ENCODE data around the gene DRG2. TPM values are rescaled to one million over a fixed set of nuclear protein-coding genes. Genes with fewer than 3 reads are reported as not detected.

DRG2 gene
- total and polyA plus RNA-seq, 4 experiments from 2014 or later: 40.3 to 61.0 (median 53.6) TPM

DNA sequence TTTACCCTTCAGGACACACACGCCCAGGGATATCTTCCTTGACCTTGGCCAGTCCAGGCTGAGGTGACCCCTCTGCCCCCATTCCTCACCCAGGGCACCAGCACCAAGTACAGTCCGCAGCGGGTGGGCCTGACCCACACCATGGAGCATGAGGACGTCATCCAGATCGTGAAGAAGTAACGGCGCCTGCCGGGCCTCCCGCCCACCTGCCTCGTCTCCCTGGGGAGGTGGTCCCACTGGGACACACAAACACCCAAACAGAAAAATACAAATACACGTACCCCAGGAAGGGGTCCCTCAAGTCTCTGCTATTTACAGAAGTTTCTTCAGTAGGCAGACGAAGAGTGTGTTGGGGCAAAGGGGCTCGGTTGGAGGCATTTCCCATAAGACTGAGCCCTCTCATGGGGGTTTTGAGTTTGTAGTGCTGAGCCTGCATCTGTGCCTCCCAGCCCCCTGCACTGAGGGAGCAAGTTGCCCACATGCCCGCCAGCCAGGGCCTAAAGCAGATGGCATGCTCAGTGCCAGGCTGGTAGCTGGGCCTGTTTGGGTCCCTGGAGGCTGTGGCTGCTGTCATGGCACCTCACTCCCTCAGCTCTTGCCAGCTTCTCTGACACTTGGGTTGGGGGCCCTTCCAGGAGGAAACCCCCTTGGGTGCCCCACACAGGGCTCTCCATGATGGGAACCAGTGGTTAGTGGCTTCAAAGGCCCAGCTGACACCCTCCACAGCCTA lies 19.5 kb downstream of the DRG2 start:
- Mint-ChIP-seq H3K4me3 (no peak overlapping the region), H3K27ac (no peak overlapping the region), H3K4me1 (no peaks in the 10 kb centered on the region), H3K36me3 (peaks cover 3 to 23% of the 10 kb centered on the region in 2 donors), H3K27me3 (no peaks in the 10 kb centered on the region), H3K9me3 (no peaks in the 10 kb centered on the region)
- Histone ChIP-seq H3K9me3 (ENCODE audit: control insufficient read depth in 1 of 2, low read length in 2 of 2) (no peaks in the 10 kb centered on the region), H3K27ac (ENCODE audit: low read depth, low read length) (no peak overlapping the region), H3K4me3 (ENCODE audit: low read length in 2 of 2) (no peak overlapping the region), H3K36me3 (ENCODE audit: insufficient read depth, low read length) (peaks cover 9% of the 10 kb centered on the region), H3K4me1 (ENCODE audit: insufficient read depth, low read length) (no peaks in the 10 kb centered on the region), H3K27me3 (ENCODE audit: insufficient read depth, low read length) (no peaks in the 10 kb centered on the region)
- DNase-seq: no peak
- ChIA-PET CTCF (ENCODE audit: partially characterized antibody) (no interaction called here), POLR2A (ENCODE audit: partially characterized antibody) (no interaction called here)
- intact Hi-C loops (cut with micrococcal nuclease): no loop called here

DNA sequence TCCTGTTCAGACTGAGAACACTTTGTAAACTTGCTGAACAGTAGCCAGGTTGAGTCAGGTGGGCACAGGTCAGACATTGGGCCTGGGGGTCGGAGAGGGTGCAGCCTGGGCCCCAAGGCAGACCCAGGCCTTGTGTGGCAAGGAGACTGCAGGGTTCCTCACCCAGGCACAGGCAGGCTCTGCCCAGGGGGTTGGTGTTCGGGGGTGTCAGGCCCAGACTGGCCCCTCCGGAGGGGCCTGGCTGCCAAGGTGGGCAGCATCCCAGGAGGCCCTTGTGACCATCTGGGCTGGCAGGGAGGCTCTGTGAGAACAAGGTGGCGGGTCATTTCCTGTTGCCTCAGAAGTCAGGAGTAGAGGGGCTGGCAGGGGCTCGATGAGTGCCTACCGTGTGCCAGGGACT lies 20.2 kb downstream of the DRG2 start:
- Histone ChIP-seq H3K9me3 (ENCODE audit: control insufficient read depth in 1 of 2, low read length in 2 of 2) (no peaks in the 10 kb centered on the region), H3K27ac (ENCODE audit: low read depth, low read length) (no peak overlapping the region), H3K36me3 (ENCODE audit: insufficient read depth, low read length) (peaks cover 9% of the 10 kb centered on the region), H3K4me3 (ENCODE audit: low read length in 2 of 2) (no peak overlapping the region), H3K4me1 (ENCODE audit: insufficient read depth, low read length) (no peaks in the 10 kb centered on the region), H3K27me3 (ENCODE audit: insufficient read depth, low read length) (no peaks in the 10 kb centered on the region)
- Mint-ChIP-seq H3K4me3 (no peak overlapping the region), H3K27me3 (no peaks in the 10 kb centered on the region), H3K9me3 (no peaks in the 10 kb centered on the region), H3K4me1 (no peaks in the 10 kb centered on the region), H3K27ac (no peak overlapping the region), H3K36me3 (peaks cover 3 to 23% of the 10 kb centered on the region in 2 donors)
- intact Hi-C loops (cut with micrococcal nuclease): no loop called here
- ChIA-PET CTCF (ENCODE audit: partially characterized antibody) (no interaction called here), POLR2A (ENCODE audit: partially characterized antibody) (interaction anchor here (0.6 kb wide), 1 partner anchor 13 kb away, joined by 3 read pairs; no protein-coding TSS in a partner anchor)
- no peak for DNase-seq

DNA sequence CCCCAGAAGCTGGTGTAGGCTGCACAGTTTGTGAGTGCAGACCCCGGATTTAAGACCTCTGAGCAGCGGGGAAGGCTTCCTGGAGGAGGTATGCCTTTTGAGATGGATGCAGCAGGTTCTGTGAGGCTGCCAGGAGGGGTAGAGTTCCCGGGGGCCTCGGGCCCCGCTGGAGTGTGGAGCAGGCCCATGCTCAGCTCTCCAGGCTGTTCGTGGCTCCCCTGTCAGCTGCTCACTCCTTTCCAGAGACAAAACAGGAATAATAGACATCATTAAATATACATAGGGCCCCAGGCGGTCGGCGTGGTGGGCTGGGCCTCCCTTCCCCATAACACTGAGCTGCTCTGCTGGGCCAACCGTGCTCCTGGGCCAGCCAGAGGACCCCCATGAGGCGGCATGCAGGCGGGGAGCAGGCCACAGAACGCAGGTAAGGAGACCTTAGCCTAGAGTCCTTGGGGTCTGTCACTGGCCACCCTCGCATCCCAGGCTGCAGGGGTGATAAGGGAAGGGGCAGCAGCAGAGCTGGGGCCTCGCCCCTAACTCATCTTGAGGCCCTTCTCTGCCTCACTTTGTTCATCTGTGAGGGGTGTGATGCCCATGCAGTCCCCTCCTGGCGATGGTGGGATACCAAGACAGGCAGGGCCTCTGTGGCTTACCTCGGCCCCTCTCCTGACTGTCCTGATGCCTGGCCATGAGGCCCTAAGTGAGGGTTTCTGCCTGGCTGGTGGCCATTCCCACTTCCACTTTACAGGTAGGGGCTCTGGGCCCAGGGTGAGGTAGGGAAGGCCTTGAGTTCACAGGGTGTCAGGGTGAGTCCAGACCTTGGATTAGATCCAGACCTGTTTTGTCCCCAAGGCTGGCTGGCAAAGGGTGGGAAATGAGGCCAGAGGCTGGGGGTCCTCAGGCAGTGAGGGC lies 20.9 kb downstream of the DRG2 start, which contains the start of gene MYO15A:
MYO15A (plus strand) TSS at position 356 of the 912 bp plus-strand sequence. CDS start 10,045 bp downstream, outside the sequence.
- Mint-ChIP-seq H3K36me3 (peaks cover 3 to 21% of the 10 kb centered on the region in 2 donors), H3K4me1 (no peaks in the 10 kb centered on the region), H3K9me3 (no peaks in the 10 kb centered on the region), H3K4me3 (no peak within 1 kb of the TSS), H3K27ac (peak within 1 kb of the TSS in 2 of 7 donors; percentile 36 to 55), H3K27me3 (no peaks in the 10 kb centered on the region)
- no peaks in the 10 kb centered on the region for H3K4me1 ChIP-seq (ENCODE audit: insufficient read depth, low read length)
- H3K4me3 ChIP-seq (ENCODE audit: low read length in 2 of 2): no peak within 1 kb of the TSS
- no peak within 1 kb of the TSS for H3K27ac ChIP-seq (ENCODE audit: low read depth, low read length)
- no peaks in the 10 kb centered on the region for H3K9me3 ChIP-seq (ENCODE audit: control insufficient read depth in 1 of 2, low read length in 2 of 2)
- intact Hi-C loops (cut with micrococcal nuclease): no loop called here
- ChIA-PET POLR2A (ENCODE audit: partially characterized antibody) (interaction anchor here (0.6 kb wide), 1 partner anchor 13 kb away, joined by 3 read pairs; no protein-coding TSS in a partner anchor), CTCF (ENCODE audit: partially characterized antibody) (no interaction called here)
- H3K27me3 ChIP-seq (ENCODE audit: insufficient read depth, low read length): no peaks in the 10 kb centered on the region
- H3K36me3 ChIP-seq (ENCODE audit: insufficient read depth, low read length): peaks cover 9% of the 10 kb centered on the region
- no peak for DNase-seq

DNA sequence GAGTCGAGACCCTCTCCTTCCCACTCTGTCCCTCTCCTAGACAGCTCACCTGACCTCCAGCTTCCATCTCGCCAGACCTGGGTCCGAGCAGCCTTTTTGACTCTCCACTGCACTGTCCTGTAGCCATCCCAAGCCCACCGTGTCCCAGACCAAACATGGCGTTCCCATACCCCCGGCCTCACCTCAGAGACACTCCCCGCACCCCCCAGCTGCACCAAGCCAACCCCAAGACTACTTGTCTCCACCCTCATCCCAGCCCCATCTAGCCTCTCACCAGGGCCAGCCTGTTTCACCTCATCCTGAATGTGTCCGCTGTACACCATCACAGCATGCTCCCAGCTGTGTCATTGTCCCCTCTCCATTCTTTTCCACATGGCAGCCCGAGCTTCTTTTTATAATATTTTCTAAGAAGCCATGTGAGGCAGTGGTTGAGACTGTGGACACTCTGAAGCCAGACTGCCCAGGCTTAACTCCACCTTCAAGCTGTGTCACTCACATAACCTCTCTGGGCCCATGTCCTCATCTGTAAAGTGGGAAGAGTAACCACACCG lies 22.3 kb downstream of the DRG2 start:
- Histone ChIP-seq H3K4me1 (ENCODE audit: insufficient read depth, low read length) (no peaks in the 10 kb centered on the region), H3K27me3 (ENCODE audit: insufficient read depth, low read length) (no peaks in the 10 kb centered on the region), H3K27ac (ENCODE audit: low read depth, low read length) (no peak overlapping the region), H3K36me3 (ENCODE audit: insufficient read depth, low read length) (peaks cover 9% of the 10 kb centered on the region), H3K9me3 (ENCODE audit: control insufficient read depth in 1 of 2, low read length in 2 of 2) (no peaks in the 10 kb centered on the region), H3K4me3 (ENCODE audit: low read length in 2 of 2) (no peak overlapping the region)
- no peak for DNase-seq
- H3K27me3 Mint-ChIP-seq: no peaks in the 10 kb centered on the region
- intact Hi-C loops (cut with micrococcal nuclease): no loop called here
- no peaks in the 10 kb centered on the region for H3K4me1 Mint-ChIP-seq
- peaks cover 3 to 10% of the 10 kb centered on the region in 2 donors for H3K36me3 Mint-ChIP-seq
- H3K27ac Mint-ChIP-seq: no peak overlapping the region
- peaks cover 0 to 1% (median 0%) of the 10 kb centered on the region in 8 donors for H3K9me3 Mint-ChIP-seq
- no peak overlapping the region for H3K4me3 Mint-ChIP-seq
- ChIA-PET POLR2A (ENCODE audit: partially characterized antibody) (no interaction called here), CTCF (ENCODE audit: partially characterized antibody) (interaction anchor here (1.3 kb wide), 1 partner anchor 32 kb away, joined by 3 read pairs; no protein-coding TSS in a partner anchor)

DNA sequence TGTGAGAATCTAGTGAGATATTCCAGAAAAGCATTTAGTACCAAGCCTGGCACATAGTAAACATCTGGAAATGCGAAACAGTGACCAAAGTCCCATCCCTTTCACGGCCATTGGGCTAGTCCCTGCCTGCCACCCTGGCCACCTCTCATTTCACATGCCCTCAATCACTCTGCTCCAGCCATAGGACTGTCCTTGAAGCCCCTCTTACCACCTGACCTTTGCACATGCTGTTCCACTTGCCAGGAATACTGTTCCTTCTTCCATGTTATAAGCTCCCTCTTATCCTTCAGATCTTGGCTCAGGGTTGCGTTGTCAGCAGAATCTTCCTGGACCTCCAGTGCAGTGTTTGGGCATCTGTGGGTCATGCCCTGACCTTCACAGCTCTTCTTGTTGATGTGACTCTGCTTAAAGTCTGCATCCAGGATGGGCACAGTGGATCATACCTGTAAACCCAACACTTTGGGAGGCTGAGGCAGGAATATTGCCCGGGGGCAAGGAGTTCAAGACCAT lies 22.9 kb downstream of the DRG2 start:
- ChIA-PET POLR2A (ENCODE audit: partially characterized antibody) (no interaction called here), CTCF (ENCODE audit: partially characterized antibody) (interaction anchor here (1.3 kb wide), 1 partner anchor 32 kb away, joined by 3 read pairs; no protein-coding TSS in a partner anchor)
- Histone ChIP-seq H3K9me3 (ENCODE audit: control insufficient read depth in 1 of 2, low read length in 2 of 2) (no peaks in the 10 kb centered on the region), H3K4me3 (ENCODE audit: low read length in 2 of 2) (no peak overlapping the region), H3K4me1 (ENCODE audit: insufficient read depth, low read length) (no peaks in the 10 kb centered on the region), H3K27me3 (ENCODE audit: insufficient read depth, low read length) (no peaks in the 10 kb centered on the region), H3K27ac (ENCODE audit: low read depth, low read length) (no peak overlapping the region), H3K36me3 (ENCODE audit: insufficient read depth, low read length) (peaks cover 9% of the 10 kb centered on the region)
- Mint-ChIP-seq H3K27ac (peak overlapping the region in 3 of 7 donors; percentile 1 to 81 (median 24)), H3K36me3 (peaks cover 3 to 10% of the 10 kb centered on the region in 2 donors), H3K9me3 (peaks cover 0 to 1% (median 0%) of the 10 kb centered on the region in 8 donors), H3K4me3 (no peak overlapping the region), H3K4me1 (no peaks in the 10 kb centered on the region), H3K27me3 (no peaks in the 10 kb centered on the region)
- DNase-seq: no peak
- intact Hi-C loops (cut with micrococcal nuclease): no loop called here

DNA sequence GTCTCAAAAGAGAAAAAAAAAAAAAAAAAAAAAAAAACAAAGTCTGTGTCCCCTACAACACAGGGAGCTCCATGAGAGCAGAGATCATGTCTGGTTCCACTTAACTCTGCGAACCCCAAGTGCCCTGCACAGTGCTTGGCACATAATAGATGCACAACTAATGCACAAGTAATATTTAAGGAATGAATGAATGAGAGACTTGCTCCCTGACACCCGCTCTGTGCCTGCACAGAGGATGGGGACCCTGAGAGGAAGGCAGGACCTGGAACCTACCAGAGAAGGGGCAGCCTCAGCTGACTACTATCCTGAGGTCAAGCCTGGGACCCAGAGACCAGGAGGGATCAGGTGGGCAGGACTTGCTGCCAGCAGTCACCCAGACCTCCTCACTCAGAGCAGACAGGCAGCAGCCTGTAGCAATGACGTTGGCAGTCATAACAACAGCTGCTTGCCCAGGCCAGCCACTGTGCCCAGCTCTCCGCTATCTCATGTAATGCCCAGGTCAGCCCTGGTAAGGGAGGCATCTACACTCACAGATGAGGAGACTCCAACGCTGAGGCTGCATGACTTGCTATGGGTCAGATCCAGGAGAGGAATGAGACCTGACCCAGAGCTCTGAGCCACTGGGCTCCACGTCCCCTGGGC lies 23.7 kb downstream of the DRG2 start:
- no peak overlapping the region for H3K27ac ChIP-seq (ENCODE audit: low read depth, low read length)
- Mint-ChIP-seq H3K4me3 (no peak overlapping the region), H3K9me3 (peaks cover 0 to 1% (median 0%) of the 10 kb centered on the region in 8 donors), H3K36me3 (peaks cover 3 to 8% of the 10 kb centered on the region in 2 donors), H3K27ac (no peak overlapping the region), H3K4me1 (no peaks in the 10 kb centered on the region), H3K27me3 (no peaks in the 10 kb centered on the region)
- DNase-seq: no peak
- intact Hi-C loops (cut with micrococcal nuclease): no loop called here
- no peaks in the 10 kb centered on the region for H3K9me3 ChIP-seq (ENCODE audit: control insufficient read depth in 1 of 2, low read length in 2 of 2)
- no peak overlapping the region for H3K4me3 ChIP-seq (ENCODE audit: low read length in 2 of 2)
- no peaks in the 10 kb centered on the region for H3K4me1 ChIP-seq (ENCODE audit: insufficient read depth, low read length)
- no peaks in the 10 kb centered on the region for H3K27me3 ChIP-seq (ENCODE audit: insufficient read depth, low read length)
- POLR2A ChIA-PET (ENCODE audit: partially characterized antibody): interaction anchor here (0.6 kb wide), 1 partner anchor 590 kb away, joined by 3 read pairs; no protein-coding TSS in a partner anchor
- H3K36me3 ChIP-seq (ENCODE audit: insufficient read depth, low read length): peaks cover 5% of the 10 kb centered on the region
- CTCF ChIA-PET (ENCODE audit: partially characterized antibody): no interaction called here
